PC-9 (cell line): ENCODE measurements around the gene CDH12.

Source experiments
- CTCF ChIP-seq: fragments of 200-600 bp; sonication (generic); conservative IDR thresholded peaks from 2 replicates; pipeline ENCODE4 v1.6.1; 2017; ENCODE audit warnings: mixed run types, antibody characterized with exemption, mild to moderate bottlenecking, moderate library complexity
- EZH2 ChIP-seq: fragments of 200-600 bp; sonication (generic); IDR thresholded peaks from 2 replicates; pipeline ENCODE4 v1.8.0; 2017; ENCODE audit warnings: antibody characterized with exemption, low read depth

DNA sequence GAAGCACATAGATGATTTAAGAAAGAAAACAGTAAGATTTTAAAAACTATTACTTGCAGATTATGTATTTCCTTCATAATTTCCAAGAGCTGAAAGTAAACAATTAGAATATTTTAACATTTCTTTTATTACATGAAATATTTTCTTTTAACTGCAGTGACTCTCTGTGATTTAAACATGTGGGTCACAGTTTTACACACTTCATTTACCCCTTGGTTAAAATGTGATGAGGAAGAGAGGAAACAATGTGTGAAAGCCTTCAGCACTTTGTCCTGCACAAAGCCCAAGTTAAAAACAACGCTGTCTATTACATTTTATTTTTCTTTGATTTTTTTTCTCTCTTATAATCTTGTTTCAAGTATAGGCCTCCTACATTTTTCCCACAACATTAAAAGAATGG lies 801.3 kb downstream of the CDH12 start:
- TF ChIP-seq CTCF (no peak), EZH2 (no peak)
